ENCODE results near the gene LRRC4B.
A peak's percentile ranks its signal among the peaks of the same experiment; 100 is the strongest.

LRRC4B gene

DNA sequence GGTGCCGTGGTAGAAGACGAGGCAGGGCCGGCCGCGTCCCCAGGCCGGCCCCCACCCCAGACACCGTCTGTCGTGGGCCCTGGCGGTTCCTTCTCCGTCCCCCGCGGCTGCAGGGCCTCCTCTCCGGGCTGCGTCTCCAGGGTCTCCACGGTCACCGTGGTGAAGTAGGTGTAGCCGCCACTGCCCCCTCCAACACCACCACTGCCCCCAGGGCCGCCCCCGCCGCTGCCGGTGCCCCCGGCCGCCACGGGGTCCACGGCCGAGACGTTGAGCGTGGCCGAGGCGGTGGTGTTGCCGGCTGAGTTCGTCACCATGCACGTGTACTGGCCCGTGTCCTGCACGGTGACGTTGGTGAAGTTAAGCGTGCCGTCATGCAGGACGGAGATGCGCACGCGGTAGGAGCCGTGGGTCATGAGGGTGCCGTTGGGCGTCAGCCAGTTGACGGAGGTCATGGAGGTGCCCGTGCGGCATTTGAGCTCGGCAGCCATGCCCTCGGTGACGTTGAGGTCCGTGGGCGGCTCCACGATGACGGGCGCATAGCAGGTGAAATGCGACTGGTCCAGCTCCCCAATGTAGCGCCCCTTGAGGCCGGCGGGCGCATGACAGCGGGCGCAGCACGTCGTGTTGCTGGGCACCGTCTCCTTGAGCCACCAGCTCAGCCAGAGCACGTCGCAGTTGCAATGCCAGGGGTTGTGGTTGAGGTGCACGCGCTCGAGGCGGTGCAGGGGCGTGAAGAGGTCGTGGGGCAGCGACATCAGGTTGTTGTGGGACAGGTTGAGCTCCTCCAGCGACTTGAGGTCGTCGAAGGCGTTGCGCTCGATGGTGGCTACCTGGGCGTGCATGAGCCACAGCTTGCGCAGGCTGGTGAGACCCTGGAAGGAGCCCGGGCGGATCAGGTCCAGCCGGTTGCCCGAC, 49.9 kb downstream of the LRRC4B start:
- no peak for FAIRE-seq

DNA sequence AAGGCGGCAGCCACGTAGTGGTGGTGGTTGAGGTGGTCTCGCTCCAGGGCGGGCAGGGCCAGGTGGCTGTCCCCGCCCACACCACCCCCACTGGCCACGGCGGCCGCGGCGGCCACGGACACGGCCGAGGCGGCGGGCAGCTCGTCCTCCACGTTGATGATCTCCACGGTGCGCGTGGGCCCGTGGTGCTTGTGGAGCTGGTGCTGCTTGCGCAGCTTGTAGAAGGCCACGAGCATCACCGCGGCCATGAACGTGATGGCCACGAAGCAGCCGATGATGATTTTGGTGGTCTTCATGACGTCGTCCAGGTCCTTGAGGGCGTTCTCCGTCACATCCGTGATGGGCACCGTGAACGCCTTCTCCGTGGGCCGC, 50.5 kb downstream of the LRRC4B start:
- FAIRE-seq: no peak

DNA sequence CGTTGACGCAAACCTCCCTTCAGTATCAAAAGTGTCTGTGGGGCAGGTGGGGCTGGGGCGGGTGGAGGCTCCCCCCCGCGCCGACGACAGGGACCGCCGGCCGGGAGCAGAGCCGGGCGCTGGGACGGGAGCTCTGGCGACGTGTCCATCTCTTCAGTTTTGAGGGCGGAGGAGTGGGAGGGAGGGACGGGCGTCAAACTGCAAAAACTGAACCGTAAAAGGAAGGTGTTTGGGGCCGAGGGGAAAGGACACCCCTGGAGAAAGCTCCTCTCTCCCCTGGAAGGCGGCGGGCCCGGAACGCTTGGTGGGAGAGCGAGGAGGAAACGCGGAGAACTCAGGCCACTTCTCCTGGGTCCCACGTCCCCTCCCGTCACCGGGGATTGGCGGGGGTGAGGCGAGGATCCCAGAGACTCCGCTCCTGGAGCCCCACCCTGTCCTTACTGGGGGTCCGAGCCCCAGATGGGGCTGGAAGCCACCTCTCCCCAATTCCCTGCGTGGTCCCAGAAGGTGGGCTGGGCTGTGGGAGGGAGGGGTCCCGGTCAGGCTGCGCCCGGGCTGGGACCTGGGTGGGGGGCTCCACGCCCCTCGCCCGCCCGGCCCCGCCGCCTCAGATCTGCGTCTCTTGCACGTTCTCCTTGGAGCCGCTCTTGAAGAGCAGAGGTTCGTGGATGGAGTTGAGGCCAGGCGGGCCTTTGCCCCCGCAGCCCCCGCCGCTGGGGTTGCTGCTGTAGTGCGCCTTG, 51.1 kb downstream of the LRRC4B start:
- no peak for FAIRE-seq

DNA sequence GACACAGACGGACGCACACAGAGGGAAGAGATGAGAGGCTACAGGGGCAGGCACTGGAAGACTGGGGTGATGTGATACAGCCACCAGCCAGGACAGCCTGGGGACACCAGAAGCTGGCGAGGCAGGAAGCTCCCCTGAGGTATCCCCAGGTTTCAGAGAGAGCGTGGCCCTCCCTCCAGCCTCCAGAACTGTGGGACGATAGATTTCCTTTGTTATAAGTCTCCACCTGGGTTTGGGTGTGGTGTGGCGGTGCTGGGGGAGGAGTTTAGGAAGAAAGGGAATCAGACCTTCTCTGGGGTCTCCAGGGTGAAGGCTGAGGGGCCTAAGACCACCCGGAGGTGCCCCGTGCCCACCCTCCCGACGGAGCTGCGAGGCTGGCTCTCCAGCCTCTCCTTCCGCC, 51.8 kb downstream of the LRRC4B start:
- FAIRE-seq: no peak

DNA sequence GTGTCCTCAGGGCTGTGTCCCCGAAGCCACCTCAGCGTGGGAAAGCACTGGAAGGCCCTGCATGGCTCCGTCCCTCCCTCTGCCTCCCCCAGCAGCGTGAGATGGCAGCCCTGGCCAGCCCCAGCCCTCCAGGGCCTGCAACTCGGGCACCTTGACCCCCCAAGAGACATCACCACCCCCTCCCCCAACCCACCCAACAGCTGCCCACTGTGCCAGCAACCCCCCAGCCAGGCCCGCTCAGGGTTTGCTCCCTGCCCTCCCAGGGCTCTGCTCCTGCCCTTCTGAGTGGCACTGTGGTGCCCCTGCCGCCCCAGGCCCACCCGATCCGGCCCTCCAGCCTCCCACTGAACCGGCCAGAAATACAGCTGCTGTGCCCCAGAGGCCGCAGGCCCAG, 53.1 kb downstream of the LRRC4B start:
- no peak for FAIRE-seq

DNA sequence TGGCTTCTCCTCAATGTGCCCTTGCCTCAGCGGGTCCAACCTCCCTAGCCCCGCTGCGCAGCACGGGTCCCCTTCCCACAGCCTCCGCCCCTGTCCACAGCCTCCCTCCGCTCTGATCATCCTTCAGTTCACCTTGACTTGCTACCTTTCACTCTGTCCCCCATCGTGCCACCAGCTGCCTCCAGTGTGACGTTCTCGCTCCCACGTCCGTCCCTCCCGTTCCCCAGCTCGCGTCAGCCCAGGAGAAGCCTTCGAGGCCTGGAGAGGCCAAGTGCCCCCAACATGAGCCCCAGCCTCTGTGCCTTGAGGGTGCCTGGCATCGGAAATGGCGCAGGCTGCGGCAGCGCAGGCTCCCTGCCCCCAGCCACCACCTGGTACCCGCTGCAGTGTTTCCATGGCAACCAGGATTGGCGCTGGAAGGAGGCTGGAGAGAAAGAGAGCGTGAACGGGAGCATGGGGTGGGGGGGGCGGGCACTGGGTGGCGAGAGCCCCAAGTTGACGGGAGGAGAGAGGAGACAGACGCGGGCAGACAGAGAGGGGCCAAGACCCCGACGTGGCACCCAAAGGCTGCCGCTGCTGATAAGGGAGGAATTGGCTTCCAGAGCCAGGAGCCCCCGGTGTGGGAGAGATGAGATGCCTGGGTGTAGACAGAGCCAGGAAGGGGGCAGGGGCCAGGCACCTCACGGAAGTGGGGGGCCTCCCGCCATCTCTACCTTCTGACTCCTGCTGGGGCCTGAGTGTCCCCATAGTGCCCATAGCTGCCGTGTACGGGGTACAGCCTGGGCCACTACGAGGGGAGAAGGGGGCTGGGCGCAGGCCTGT, 53.7 kb downstream of the LRRC4B start:
- no peak for FAIRE-seq

DNA sequence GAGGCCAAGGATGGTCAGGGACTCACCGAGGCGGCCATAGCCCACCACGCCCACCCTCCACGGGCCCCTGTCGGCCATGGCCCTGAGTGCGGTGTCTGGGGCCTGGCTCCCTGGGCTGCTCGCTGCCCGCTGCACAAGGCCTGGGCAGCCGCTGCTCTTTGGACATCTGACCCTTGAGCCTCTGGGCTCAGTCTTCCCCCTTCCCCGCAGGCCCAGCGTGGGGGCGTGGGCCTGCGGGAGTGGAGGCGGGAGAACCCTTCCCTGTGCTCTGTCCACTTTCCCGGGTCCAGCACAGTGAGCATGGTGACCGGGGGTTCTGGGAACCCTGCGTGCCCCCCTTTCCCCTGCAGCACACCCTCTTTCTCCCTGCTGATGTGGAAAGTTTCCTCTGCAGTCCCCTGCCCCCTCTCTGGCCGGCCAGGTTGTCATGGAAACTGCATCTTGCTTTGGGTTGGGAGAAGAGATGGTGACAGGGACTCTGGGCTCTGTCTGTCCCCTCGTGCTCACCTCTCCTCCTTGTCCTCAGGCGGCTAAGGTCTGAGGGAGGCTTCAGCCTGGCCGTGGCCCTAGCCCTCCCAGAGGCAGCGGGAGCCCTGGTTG, 54.4 kb downstream of the LRRC4B start, which contains the start of gene ASPDH:
ASPDH (minus strand) TSS at position 168 of the 600 bp plus-strand sequence; CDS start at position 78, 90 bp downstream.
- no peak for FAIRE-seq

DNA sequence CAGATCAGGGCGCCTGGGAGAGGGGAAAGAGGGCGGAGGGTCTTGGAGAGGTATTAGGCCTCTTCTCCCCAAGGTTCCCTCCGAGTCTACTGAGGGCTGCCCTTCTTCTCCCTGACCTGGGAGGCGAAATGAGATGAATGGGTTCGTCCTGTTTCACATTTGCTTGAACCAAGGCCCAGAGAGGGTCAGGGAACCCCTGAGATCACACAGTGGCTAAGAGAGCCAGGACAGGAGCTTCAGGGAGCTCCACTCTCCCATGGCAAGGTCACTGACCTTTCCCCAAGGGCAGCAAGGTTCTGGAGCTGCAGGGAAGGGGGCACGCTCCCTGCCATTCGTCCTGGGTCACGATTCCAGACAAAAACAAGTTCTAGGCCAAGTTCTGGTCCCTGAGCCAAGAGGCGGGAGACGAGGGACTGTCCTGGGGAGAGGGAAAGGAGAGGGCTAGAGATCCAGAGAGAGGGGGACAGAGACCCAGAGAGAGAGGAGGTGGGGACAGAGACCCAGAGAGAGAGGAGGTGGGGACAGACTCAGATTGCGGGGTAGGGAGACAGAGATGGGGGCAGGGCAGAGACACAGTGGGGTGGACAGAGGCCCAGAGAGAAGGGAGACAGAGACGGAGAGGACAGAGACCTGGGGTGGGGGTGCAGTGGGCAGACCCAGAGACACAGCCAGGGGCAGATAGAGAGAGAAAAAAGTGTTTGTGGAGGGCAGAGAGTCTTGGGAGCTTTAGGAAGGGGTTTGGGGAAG, 55.1 kb downstream of the LRRC4B start:
- no peak for FAIRE-seq

DNA sequence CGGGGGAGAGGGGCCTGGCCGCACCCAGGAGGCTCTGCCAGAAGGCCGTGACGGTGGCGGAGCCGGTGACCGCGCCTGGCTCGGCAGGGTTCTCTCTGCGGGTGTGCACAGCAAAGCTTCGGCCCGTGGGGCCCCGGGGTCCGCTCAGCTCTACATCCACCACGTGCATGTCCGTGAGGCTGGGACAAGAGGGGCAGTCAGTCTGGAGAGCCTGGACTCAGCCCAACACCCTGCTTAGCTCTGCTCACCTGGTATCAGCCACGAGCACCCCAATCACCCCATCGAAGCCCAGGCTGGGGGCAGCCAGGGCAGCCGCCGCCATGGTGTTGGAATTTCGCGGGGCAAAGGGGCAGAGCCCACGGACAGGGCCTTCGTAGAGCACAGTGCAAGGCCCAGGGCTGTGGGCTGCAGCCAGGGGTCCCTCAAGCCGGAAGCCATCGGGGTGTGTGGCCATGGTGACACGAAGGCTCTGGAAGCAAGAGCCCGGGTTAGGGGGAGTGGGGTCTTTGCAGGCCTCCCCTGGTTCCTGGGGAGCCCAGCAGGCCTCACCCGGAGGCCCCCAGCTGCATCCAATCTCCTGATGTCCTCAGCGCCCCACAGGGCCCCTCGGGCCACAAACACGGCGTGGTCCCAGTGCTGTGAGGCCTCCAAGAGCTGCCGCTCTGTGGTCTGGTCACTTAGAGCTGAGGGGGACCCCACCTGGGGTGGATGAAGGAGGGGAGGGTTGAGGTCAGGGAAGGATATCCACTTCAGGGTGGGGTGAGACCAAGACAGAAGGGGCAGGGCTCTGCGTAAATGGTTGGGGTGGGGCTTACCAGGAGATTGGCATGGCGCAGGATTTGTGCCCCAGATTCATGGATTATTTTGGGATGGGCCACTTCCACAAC, 55.9 kb downstream of the LRRC4B start:
- no peak for FAIRE-seq

DNA sequence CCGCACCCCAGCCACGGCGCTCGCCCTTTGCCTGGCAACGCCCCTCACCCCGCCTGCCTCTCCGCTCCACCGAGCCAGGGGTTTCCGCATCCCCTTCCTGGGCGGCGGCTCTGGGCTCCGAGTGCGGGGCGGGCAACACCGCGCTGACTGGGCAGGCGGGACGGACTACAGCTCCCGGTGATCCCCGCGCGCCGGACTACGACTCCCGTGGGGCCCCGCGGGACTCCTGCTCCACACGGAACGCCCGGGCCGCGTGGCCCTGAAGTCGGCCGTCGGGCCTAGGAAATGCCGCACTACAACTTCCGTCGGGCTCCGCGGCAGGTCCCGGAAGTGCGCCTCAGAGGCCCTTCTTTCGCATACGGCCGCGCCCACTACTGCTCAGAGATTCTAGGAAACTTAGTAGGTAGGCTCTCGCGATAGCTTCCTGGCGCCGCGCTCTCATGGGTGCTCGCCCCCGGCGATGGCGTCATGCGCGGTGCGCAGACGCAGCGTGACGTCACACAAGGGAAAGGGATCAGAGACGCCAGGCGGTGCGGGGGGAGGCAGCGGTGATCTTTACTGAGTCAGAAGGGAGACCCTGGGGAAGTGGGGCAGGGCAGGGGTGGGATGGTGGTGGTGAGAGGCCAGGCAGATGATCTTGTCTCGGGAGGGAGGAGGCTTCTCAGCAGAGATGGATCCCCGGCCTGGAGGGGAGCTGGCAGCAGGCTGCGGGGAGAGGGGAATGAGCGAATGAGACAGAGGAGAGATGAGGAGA, 57.0 kb downstream of the LRRC4B start, which contains the start of gene JOSD2:
JOSD2 (minus strand) TSS at position 123 of the 754 bp plus-strand sequence. CDS start 760 bp downstream, outside the sequence.
- peak; percentile 97 for FAIRE-seq

DNA sequence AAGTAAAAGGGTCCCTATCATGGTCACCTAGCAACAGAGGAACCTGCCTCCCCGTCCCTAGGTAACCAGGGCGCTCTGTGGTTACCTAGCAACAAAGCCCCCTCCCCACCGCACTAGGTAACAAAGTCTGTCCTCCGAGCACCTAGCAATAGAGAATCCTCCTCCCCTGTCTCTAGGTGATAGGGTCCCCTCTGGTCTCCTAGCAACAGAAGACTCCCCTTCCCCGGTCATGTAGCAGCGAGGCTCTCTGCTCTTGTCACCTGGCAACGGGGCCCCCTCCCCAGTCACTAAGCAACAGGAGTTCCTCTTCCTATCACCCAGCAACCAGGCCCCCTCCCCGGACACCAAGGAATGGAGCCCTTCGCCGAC, 57.6 kb downstream of the LRRC4B start:
- FAIRE-seq: no peak

DNA sequence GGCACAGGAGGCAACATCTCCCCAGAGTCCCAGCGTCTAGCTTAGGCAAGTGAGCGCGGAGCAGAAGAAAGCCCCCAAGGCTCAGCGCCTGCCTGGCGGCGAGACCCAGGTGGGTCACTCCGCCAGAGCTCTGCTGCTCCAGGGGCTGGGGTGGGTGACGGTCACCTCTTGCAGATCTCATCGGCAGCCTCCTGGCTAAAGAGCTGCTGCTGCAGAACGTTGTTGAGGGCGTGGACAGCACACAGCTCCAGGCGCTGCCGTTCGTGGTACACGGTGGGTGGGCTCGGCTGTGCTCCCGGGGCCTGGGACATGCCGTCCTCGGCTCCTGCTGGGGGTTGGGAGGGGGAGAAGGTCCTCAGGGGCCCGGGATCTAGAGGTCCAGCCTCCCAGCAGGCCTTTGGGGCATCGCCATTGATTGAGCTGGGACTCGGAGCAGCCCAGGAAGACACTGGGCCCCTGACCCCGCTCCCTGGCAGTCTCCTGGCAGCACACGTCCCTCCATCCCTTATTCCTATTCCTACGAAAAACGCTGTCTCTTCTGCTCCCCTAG, 58.0 kb downstream of the LRRC4B start:
- FAIRE-seq: no peak

DNA sequence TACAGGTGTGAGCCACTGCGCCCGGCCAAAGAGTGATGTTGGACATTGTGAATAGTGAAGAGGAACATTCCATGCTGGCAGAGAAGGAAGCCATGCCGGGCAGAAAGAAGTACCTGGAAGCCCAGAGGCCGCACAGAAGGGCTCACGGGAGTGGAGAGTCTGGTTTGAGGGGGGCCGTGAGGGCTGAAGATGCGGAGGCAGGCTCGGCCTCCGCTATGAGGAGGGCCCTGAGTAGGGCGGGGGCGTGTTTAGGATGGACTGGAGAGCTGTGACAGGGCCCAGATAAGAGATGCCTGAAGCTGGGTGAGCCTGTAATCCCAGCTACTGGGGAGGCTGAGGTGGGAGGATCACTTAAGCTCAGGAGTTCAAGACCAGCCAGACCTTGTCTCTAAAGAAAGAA, 58.9 kb downstream of the LRRC4B start:
- no peak for FAIRE-seq

DNA sequence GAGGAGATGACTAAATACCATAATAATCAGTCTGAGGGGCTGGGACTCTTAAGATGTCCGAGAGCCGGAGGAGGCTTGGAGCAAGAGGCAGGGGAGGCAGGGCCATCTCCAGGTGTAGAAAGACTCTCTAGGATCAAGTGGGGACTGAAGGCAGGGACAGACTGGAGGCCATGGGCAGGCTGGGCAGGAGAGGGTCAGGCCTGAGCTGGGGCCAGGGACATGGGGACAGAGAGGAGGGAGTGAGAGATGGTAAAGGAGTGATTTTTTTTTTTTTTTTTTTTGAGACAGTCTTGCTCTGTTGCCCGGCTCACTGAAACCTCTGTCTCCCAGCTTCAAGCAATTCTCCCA, 59.4 kb downstream of the LRRC4B start:
- FAIRE-seq: no peak

DNA sequence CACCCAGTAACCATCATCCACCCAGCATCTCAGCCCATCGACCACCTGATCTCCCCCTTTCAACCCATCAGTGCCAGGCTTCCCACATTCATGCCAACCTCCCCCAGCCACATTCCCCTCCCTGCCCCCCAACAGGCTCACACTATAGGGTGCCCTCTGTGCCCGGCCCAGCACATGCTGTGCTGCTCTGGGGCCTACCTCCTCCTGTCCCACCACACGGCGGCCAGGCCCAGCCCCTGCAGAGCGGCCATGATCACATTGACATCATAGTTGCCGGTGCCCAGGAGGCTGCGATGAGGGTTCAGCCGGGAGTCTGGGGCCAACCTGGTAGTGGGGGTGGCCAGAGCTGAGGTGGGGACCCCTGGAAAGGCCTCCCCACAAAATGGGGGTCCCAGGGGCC, 60.9 kb downstream of the LRRC4B start:
- FAIRE-seq: no peak

DNA sequence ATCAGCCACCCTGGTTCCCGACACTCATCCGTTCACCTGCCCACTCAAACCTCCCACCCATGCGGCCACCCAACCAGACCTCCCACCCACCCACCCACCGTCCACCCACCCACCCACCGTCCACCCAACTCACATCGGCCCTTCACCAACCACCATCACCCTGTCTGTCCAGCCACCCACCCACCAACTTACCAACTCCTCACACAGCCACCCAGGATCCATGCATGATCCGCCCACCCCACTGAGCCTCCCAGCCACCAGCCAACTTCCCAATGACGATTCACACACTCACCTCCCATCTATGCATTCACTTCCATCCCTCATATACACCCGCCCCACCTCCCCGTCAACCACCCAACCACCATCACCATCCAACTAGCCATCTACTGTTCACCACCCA, 61.5 kb downstream of the LRRC4B start:
- FAIRE-seq: no peak

DNA sequence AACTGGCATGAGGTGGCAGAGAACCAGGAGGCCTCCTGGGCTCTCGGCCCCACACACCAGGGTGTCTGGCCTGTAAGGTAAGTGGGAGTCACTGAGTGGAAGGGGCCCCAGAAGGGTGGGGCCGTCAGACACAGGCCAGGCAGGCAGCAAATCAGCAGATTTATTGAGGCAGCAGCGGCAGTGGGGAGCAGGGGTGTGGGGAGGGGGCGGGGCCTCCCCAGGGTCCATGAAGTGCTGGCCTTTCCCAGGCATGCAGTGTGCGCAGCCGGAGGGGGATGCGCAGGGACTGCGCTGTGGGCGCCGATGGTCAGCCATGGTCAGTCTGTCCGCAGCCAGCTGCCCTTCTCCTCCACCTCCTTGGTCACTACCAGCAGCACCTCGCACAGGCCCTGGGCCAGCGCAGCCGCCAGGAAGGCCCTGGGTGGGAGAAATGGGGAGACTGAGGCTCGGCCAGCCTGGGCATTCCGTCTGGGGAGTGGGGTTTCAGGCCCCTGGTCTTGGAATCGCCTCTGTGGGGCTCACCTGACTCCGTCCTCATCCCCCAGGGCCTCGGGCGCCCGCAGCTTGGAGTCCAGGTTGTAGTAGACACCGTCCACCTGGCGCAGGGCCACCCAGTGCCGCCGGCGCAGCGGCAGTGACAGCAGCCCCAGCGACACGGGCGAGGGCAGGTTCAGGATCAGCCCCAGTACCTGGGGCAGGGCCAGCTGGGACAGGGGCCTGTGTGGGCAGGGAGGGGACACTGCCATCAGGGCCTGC, 62.2 kb downstream of the LRRC4B start:
- FAIRE-seq: no peak

DNA sequence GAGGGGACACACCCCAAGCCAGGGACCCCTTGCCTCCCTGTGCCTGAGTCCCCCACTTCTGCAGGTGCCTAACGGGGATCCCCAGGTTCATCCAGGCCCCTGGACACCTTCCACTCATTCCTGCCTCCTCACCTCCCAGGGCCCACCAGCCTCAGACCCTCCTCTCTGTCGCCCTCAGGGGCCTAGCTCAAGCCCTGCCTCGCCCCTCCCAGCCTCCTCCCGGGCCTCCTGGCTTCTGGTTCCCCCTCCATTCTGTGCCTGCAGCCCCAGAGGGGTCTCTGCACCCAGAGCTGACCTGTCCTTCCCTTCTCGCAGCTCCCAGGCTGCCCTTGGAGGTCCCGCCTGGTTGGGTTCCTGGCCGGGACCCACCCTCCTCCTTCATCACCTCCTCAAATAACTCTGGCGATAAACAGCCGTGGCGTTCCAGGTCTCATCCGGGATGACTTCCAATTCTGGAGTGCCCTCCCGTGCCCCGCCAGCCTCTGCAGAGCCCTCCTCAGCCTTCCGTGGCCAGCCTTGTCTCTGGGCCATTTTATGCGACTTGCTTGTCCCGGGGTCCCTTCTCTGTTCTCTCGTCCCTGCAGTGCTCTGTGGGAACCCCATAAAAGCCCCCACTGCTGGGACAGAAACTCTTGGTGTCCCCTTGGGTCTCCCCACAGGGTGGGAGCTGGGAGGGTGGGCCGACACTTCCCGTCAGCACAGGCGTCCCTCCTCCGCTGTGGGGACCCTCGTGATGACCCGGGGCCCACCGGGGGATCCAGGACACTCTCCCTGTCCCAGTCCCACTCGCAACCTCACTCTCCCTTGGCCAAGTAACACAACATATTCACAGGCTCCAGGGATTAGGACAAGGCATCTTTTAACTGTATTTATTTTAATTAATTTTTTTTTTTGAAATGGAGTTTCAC, 66.4 kb downstream of the LRRC4B start:
- no peak for FAIRE-seq
